Measurements from ENCODE around the gene RALGPS1. TPM values are rescaled to one million over a fixed set of nuclear protein-coding genes. Genes with fewer than 3 reads are reported as not detected.

Gene RALGPS1
- total RNA-seq, 5 donors from 2014 or later (not counting 1 experiment from before 2014, with no cell fraction given): 7.3 to 13.9 (median 9.4) TPM

GRCh38 chr9:127022913-127023660 lies 108.5 kb downstream of the RALGPS1 start:
- POLR2A ChIA-PET: no interaction called here
- CTCF ChIA-PET: no interaction called here

DNA sequence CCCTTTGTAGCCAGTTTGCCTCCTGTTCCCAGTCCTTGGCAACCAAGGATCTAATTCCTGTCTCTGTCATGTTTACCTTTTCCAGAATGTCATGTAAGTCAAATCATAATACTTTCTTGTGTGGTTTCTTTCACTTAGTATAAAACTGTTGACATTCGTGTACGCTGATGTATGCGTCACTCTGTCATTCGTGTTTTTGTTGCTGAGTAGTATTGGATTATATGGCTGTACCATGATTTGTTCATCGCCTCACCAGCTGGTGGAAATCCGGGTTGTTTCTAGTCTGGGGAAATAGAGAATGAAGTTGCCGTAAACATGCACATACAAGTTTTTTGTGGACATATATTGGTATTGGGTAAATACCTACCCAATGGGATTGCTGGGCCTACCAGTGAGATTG lies 110.5 kb downstream of the RALGPS1 start:
- POLR2A ChIA-PET: no interaction called here
- Mint-ChIP-seq H3K27me3 (no peaks in the 10 kb centered on the region), H3K36me3 (peaks cover 17% of the 10 kb centered on the region), H3K4me3 (no peak overlapping the region), H3K4me1 (peaks cover 0 to 2% (median 0%) of the 10 kb centered on the region in 3 donors), H3K9me3 (no peaks in the 10 kb centered on the region), H3K27ac (no peak overlapping the region)
- WGBS (ENCODE audit: insufficient coverage): 90% methylated on average over 4 of the region's 7 CpGs
- CTCF ChIA-PET: no interaction called here
- Histone ChIP-seq H3K27ac (ENCODE audit: low read length) (no peak overlapping the region), H3K27me3 (replicated peaks in 1 of 2; ENCODE audit: control insufficient read depth in 2 of 2, extremely low read depth in 1 of 2, insufficient read depth in 2 of 2, low read length in 1 of 2) (peaks cover 0 to 6% of the 10 kb centered on the region in 2 experiments), H3K9me3 (no peaks in the 10 kb centered on the region), H3K4me1 (ENCODE audit: control insufficient read depth in 1 of 2, extremely low read depth in 1 of 2, insufficient read depth in 2 of 2, low read length in 2 of 2) (no peaks in the 10 kb centered on the region), H3K4me3 (ENCODE audit: control insufficient read depth in 1 of 2, extremely low read depth in 1 of 2, low read length in 1 of 2) (no peak overlapping the region), H3K36me3 (ENCODE audit: control insufficient read depth in 2 of 2, extremely low read depth in 1 of 2, insufficient read depth in 1 of 2, low read length in 1 of 2) (no peaks in the 10 kb centered on the region)
- DNase-seq (no peak), ATAC-seq (replicated peaks in 1 of 4) (no peak)

More at GRCh38 chr9:127022913-127023660, 108.5 kb downstream of the RALGPS1 start:
- H3K27ac ChIP-seq (ENCODE audit: low read length): no peak overlapping the region
- Mint-ChIP-seq H3K36me3 (peaks cover 17% of the 10 kb centered on the region), H3K9me3 (no peaks in the 10 kb centered on the region), H3K4me1 (peaks cover 0 to 2% (median 0%) of the 10 kb centered on the region in 3 donors), H3K27me3 (no peaks in the 10 kb centered on the region), H3K27ac (no peak overlapping the region), H3K4me3 (no peak overlapping the region)
- no peak for DNase-seq
- H3K9me3 ChIP-seq: no peaks in the 10 kb centered on the region
- no peak for ATAC-seq (replicated peaks in 1 of 4)
- no peaks in the 10 kb centered on the region for H3K27me3 ChIP-seq (replicated peaks in 1 of 2; ENCODE audit: control insufficient read depth in 2 of 2, extremely low read depth in 1 of 2, insufficient read depth in 2 of 2, low read length in 1 of 2)
- no peaks in the 10 kb centered on the region for H3K4me1 ChIP-seq (ENCODE audit: control insufficient read depth in 1 of 2, extremely low read depth in 1 of 2, insufficient read depth in 2 of 2, low read length in 2 of 2)
- H3K4me3 ChIP-seq (ENCODE audit: control insufficient read depth in 1 of 2, extremely low read depth in 1 of 2, low read length in 1 of 2): no peak overlapping the region
- 91% methylated on average over 2 of the region's 3 CpGs for WGBS (ENCODE audit: insufficient coverage)
- no peaks in the 10 kb centered on the region for H3K36me3 ChIP-seq (ENCODE audit: control insufficient read depth in 2 of 2, extremely low read depth in 1 of 2, insufficient read depth in 1 of 2, low read length in 1 of 2)

DNA sequence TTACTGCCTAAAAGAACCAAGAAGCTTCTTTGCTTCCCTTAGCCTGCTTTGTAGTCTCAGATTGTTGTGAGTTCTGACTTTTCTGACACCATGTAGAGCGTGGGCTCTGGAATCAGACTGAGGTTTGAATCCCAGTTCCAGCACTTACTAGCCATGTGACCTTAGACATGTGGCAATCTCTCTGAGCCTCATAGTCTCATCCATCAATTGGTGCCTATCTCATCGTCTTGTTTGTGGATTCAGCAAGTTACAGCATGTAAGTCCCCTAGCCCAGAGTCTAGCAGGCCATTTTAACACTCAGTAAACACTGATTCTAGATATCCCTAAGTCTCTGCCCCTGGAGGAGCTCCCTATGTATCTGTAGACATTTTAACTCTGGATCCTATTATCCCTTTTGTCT lies 113.1 kb downstream of the RALGPS1 start:
- Mint-ChIP-seq H3K36me3 (peaks cover 15% of the 10 kb centered on the region), H3K4me1 (no peaks in the 10 kb centered on the region), H3K9me3 (no peaks in the 10 kb centered on the region), H3K4me3 (no peak overlapping the region), H3K27me3 (no peaks in the 10 kb centered on the region), H3K27ac (no peak overlapping the region)
- DNase-seq (no peak), ATAC-seq (replicated peaks in 1 of 4) (no peak)
- H3K4me3 ChIP-seq (ENCODE audit: control insufficient read depth in 1 of 2, extremely low read depth in 1 of 2, low read length in 1 of 2): no peak overlapping the region
- peaks cover 0 to 6% of the 10 kb centered on the region in 2 experiments for H3K27me3 ChIP-seq (replicated peaks in 1 of 2; ENCODE audit: control insufficient read depth in 2 of 2, extremely low read depth in 1 of 2, insufficient read depth in 2 of 2, low read length in 1 of 2)
- 86% methylated on average over 2 of the region's 2 CpGs for WGBS (ENCODE audit: insufficient coverage)
- H3K4me1 ChIP-seq (ENCODE audit: control insufficient read depth in 1 of 2, extremely low read depth in 1 of 2, insufficient read depth in 2 of 2, low read length in 2 of 2): no peaks in the 10 kb centered on the region
- no peaks in the 10 kb centered on the region for H3K36me3 ChIP-seq (ENCODE audit: control insufficient read depth in 2 of 2, extremely low read depth in 1 of 2, insufficient read depth in 1 of 2, low read length in 1 of 2)
- no peak overlapping the region for H3K27ac ChIP-seq (ENCODE audit: low read length)
- ChIA-PET POLR2A (no interaction called here), CTCF (no interaction called here)
- H3K9me3 ChIP-seq: no peaks in the 10 kb centered on the region

- 93% methylated on average over 7 of the region's 11 CpGs for WGBS (ENCODE audit: insufficient coverage)
- peaks cover 0 to under 1% of the 10 kb centered on the region in 2 donors for H3K27me3 Mint-ChIP-seq
- CTCF ChIA-PET: no interaction called here
- peaks cover 5% of the 10 kb centered on the region for H3K36me3 Mint-ChIP-seq
- no peak overlapping the region for H3K4me3 Mint-ChIP-seq
- ATAC-seq (replicated peaks in 1 of 4) (no peak), DNase-seq (no peak)
- H3K27ac ChIP-seq (ENCODE audit: low read length): no peak overlapping the region
- POLR2A ChIA-PET: no interaction called here
- H3K9me3 ChIP-seq: no peaks in the 10 kb centered on the region
- H3K9me3 Mint-ChIP-seq: no peaks in the 10 kb centered on the region
- H3K4me1 ChIP-seq (ENCODE audit: control insufficient read depth in 1 of 2, extremely low read depth in 1 of 2, insufficient read depth in 2 of 2, low read length in 2 of 2): no peaks in the 10 kb centered on the region
- H3K27me3 ChIP-seq (replicated peaks in 1 of 2; ENCODE audit: control insufficient read depth in 2 of 2, extremely low read depth in 1 of 2, insufficient read depth in 2 of 2, low read length in 1 of 2): peaks cover 0 to 6% of the 10 kb centered on the region in 2 experiments
- no peak overlapping the region for H3K27ac Mint-ChIP-seq
- H3K36me3 ChIP-seq (ENCODE audit: control insufficient read depth in 2 of 2, extremely low read depth in 1 of 2, insufficient read depth in 1 of 2, low read length in 1 of 2): no peaks in the 10 kb centered on the region
- H3K4me1 Mint-ChIP-seq: no peaks in the 10 kb centered on the region
- no peak overlapping the region for H3K4me3 ChIP-seq (ENCODE audit: control insufficient read depth in 1 of 2, extremely low read depth in 1 of 2, low read length in 1 of 2)
Observed at GRCh38 chr9:127029548-127029947, 115.0 kb downstream of the RALGPS1 start.

DNA sequence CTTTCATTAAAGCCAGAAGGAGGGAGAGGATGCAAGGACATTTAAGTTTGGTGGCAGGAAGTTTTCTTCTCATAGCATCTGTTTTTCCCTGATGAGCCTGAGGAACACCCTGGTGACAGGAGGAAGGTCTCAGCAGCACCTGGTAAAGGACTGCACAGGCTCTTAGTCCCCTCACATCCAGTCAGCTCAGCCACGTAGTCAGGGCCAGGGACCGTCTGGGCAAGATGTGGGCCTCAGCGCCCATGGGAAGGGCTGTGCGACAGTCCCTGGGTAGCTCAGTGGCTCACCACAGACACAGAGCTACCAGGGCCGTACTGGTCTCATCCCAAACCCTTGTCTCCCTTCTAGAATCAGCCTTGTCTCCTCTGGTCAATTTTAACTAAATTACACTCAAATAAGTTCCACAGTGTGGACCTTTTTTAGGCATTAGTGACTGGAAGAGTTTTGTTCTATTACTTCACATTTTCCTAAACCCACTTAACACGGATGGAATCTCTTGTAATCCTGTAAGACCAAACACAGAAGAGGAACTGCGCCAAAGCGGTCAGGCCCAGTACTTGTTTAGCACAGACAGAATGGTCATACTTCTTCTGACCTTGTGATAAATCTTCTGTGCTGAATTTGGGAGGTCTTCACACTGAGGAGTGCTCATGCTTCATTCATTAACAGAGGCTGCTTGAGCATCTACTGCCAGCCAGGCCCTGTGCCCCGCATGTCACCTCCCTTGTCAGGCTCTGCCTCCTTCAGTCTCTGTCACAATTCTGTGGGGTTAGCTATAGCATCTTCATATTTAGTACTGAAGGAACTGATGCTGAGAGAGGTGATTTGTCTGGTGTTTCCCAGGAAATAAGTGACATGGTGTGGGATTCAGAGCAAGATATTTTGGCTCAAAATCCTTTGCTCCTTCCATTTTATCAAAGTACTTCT lies 116.5 kb downstream of the RALGPS1 start:
- no peak overlapping the region for H3K27ac Mint-ChIP-seq
- peaks cover 0 to 6% of the 10 kb centered on the region in 2 donors for H3K27me3 Mint-ChIP-seq
- no peak for ATAC-seq (replicated peaks in 1 of 4)
- WGBS (ENCODE audit: insufficient coverage): 98% methylated on average over 6 of the region's 9 CpGs
- peaks cover 7% of the 10 kb centered on the region for H3K36me3 Mint-ChIP-seq
- H3K4me1 Mint-ChIP-seq: no peaks in the 10 kb centered on the region
- Histone ChIP-seq H3K4me3 (ENCODE audit: control insufficient read depth in 1 of 2, extremely low read depth in 1 of 2, low read length in 1 of 2) (no peak overlapping the region), H3K27me3 (replicated peaks in 1 of 2; ENCODE audit: control insufficient read depth in 2 of 2, extremely low read depth in 1 of 2, insufficient read depth in 2 of 2, low read length in 1 of 2) (peaks cover 0 to 6% of the 10 kb centered on the region in 2 experiments), H3K27ac (ENCODE audit: low read length) (no peak overlapping the region), H3K9me3 (no peaks in the 10 kb centered on the region), H3K36me3 (ENCODE audit: control insufficient read depth in 2 of 2, extremely low read depth in 1 of 2, insufficient read depth in 1 of 2, low read length in 1 of 2) (no peaks in the 10 kb centered on the region), H3K4me1 (ENCODE audit: control insufficient read depth in 1 of 2, extremely low read depth in 1 of 2, insufficient read depth in 2 of 2, low read length in 2 of 2) (no peaks in the 10 kb centered on the region)
- POLR2A ChIA-PET: interaction anchor here in 1 of 2 donors (0.7 kb wide), 1 partner anchor 11 kb away, joined by 4 read pairs; no protein-coding TSS in a partner anchor
- H3K4me3 Mint-ChIP-seq: no peak overlapping the region
- DNase-seq: no peak
- H3K9me3 Mint-ChIP-seq: no peaks in the 10 kb centered on the region
- CTCF ChIA-PET: no interaction called here

- DNase-seq (no peak), ATAC-seq (replicated peaks in 1 of 4) (no peak)
- H3K4me1 Mint-ChIP-seq: no peaks in the 10 kb centered on the region
- H3K4me1 ChIP-seq (ENCODE audit: control insufficient read depth in 1 of 2, extremely low read depth in 1 of 2, insufficient read depth in 2 of 2, low read length in 2 of 2): no peaks in the 10 kb centered on the region
- no peaks in the 10 kb centered on the region for H3K9me3 ChIP-seq
- H3K27ac ChIP-seq (ENCODE audit: low read length): no peak overlapping the region
- H3K4me3 Mint-ChIP-seq: no peak overlapping the region
- no peaks in the 10 kb centered on the region for H3K36me3 ChIP-seq (ENCODE audit: control insufficient read depth in 2 of 2, extremely low read depth in 1 of 2, insufficient read depth in 1 of 2, low read length in 1 of 2)
- peaks cover 0 to 6% of the 10 kb centered on the region in 2 experiments for H3K27me3 ChIP-seq (replicated peaks in 1 of 2; ENCODE audit: control insufficient read depth in 2 of 2, extremely low read depth in 1 of 2, insufficient read depth in 2 of 2, low read length in 1 of 2)
- no CpG with 5 or more reads among the region's 4 CpGs for WGBS (ENCODE audit: insufficient coverage)
- no peak overlapping the region for H3K4me3 ChIP-seq (ENCODE audit: control insufficient read depth in 1 of 2, extremely low read depth in 1 of 2, low read length in 1 of 2)
- no peak overlapping the region for H3K27ac Mint-ChIP-seq
- POLR2A ChIA-PET: no interaction called here
- H3K9me3 Mint-ChIP-seq: no peaks in the 10 kb centered on the region
- peaks cover 15% of the 10 kb centered on the region for H3K36me3 Mint-ChIP-seq
- peaks cover 0 to 6% of the 10 kb centered on the region in 2 donors for H3K27me3 Mint-ChIP-seq
- CTCF ChIA-PET: no interaction called here
Observed at GRCh38 chr9:127032256-127032655, 117.7 kb downstream of the RALGPS1 start.
